K562 (cell line): ENCODE data around the gene ABL1. TPM values are rescaled to one million over a fixed set of nuclear protein-coding genes. Genes with fewer than 3 reads are reported as not detected.

Experiments
- ATAC-seq: fragments of 200-7000 bp; cut with Tn5 transposase; 3 replicates; pipeline ENCODE4 v1.9.1; 2020; ENCODE audit warnings: moderate library complexity
- BruUV-seq: library from RNA; stranded (reverse); fragments of 400-500 nt; replicated peaks from 2 replicates; lab custom pipeline; 2021; lab: Mats Ljungman, UMichigan
- CTCF ChIA-PET: fragments of 300-600 bp; formaldehyde crosslinking; extraction: SDS; loops from one replicate; lab custom pipeline; 2021; ENCODE audit warnings: low intra/inter-chr PET ratio; lab: Yijun Ruan, JAX
- POLR2A ChIA-PET: fragments of 300-600, 350-650 bp; sonication (Branson Sonifier 250); formaldehyde crosslinking; extraction: SDS; loops from one replicate; lab custom pipeline; 2021; ENCODE audit warnings: antibody characterized with exemption, inconsistent platforms; lab: Yijun Ruan, JAX
- DNase-seq, 4 experiments: peaks; one replicate each; pipeline versions ENCODE4 v3.0.0 to v3.0.0-alpha.2; 2011 to 2018; ENCODE audit warnings: low spot score in 3 of 4, mixed read lengths in 3 of 4; ENCODE audit errors: extremely low read depth in 1 of 4
- FAIRE-seq: peaks from 2 replicates; lab custom pipeline; 2011; peaks lifted over from hg19 to GRCh38; lab: Jason Lieb, UNC
- H2AFZ ChIP-seq: 2 replicates; pipeline ENCODE4 v1.6.0; 2011; ENCODE audit warnings: low read depth, low read length, control low read depth, inconsistent platforms
- H3K27ac ChIP-seq: fragments of 200-600 bp; 3 replicates; pipeline ENCODE4 v1.8.0; 2011; ENCODE audit warnings: low read depth, mild to moderate bottlenecking, control low read depth, inconsistent platforms, low read length, moderate library complexity, mixed read lengths; ENCODE audit errors: extremely low read depth
- H3K27me3 ChIP-seq, 2 experiments: fragments of 300-600 bp in 1 of 2; 2 replicates in 1 of 2; 3 replicates in 1 of 2; pipeline versions ENCODE4 v1.6.0 to v1.8.0; 2011; ENCODE audit warnings: inconsistent platforms in 2 of 2, low read length in 2 of 2, mild to moderate bottlenecking in 1 of 2, mixed read lengths in 1 of 2, moderate library complexity in 1 of 2; ENCODE audit not compliant: control insufficient read depth in 2 of 2, insufficient read depth in 2 of 2
- H3K36me3 ChIP-seq: fragments of 300-600 bp; 3 replicates; pipeline ENCODE4 v1.8.0; 2011; ENCODE audit warnings: mild to moderate bottlenecking, low read length, inconsistent platforms; ENCODE audit not compliant: control insufficient read depth, insufficient read depth
- H3K4me1 ChIP-seq, 2 experiments: fragments of 200-600 bp in 1 of 2; replicated peaks in 1 of 2; 2 replicates in 1 of 2; 3 replicates in 1 of 2; pipeline versions ENCODE4 v1.5.1 to v1.8.0; 2011; ENCODE audit warnings: inconsistent platforms in 2 of 2, low read length in 2 of 2, mild to moderate bottlenecking in 1 of 2, mixed read lengths in 1 of 2, moderate library complexity in 1 of 2; ENCODE audit not compliant: control insufficient read depth in 2 of 2, insufficient read depth in 2 of 2
- H3K4me2 ChIP-seq: 2 replicates; pipeline ENCODE4 v1.6.1; 2011; ENCODE audit warnings: low read length, control low read depth, inconsistent platforms, mixed read lengths; ENCODE audit not compliant: insufficient read depth
- H3K4me3 ChIP-seq: fragments of 200-600 bp; sonication (generic), shearing (Covaris generic); 2 replicates; pipeline ENCODE4 v1.5.1; 2016; ENCODE audit warnings: control low read depth, inconsistent platforms
- H3K79me2 ChIP-seq: fragments of 200-600 bp; 3 replicates; pipeline ENCODE4 v1.8.0; 2011; ENCODE audit warnings: low read length, inconsistent platforms; ENCODE audit not compliant: control insufficient read depth, insufficient read depth
- H3K9ac ChIP-seq, 2 experiments: 2 replicates each; pipeline versions ENCODE4 v1.6.0 to v1.6.1; 2011; ENCODE audit warnings: low read depth in 2 of 2, low read length in 2 of 2, control low read depth in 1 of 2, inconsistent platforms in 1 of 2, mild to moderate bottlenecking in 1 of 2, mixed read lengths in 1 of 2; ENCODE audit not compliant: insufficient read depth in 1 of 2
- H3K9me1 ChIP-seq: one replicate; pipeline ENCODE4 v1.6.0; 2011; ENCODE audit warnings: inconsistent platforms, mild to moderate bottlenecking, low read length, moderate library complexity; ENCODE audit not compliant: control insufficient read depth, insufficient read depth
- H3K9me3 ChIP-seq: replicated peaks from 2 replicates; pipeline ENCODE4 v1.5.1; 2011; ENCODE audit warnings: low read depth, low read length, inconsistent platforms; ENCODE audit not compliant: control insufficient read depth, insufficient read depth
- H4K20me1 ChIP-seq: replicated peaks from 2 replicates; pipeline ENCODE4 v1.6.1; 2011; ENCODE audit warnings: low read length, inconsistent platforms, mixed read lengths; ENCODE audit not compliant: control insufficient read depth, insufficient read depth
- CHD2 ChIP-seq: IDR thresholded peaks from 2 replicates; pipeline ENCODE4 v1.6.1; 2011; ENCODE audit warnings: low read depth, low read length
- GTF2F1 ChIP-seq: IDR thresholded peaks from 2 replicates; pipeline ENCODE4 v1.6.1; 2011; ENCODE audit warnings: low read depth, low read length, improper control_type of control experiment
- KLF16 ChIP-seq: IDR thresholded peaks from 2 replicates; pipeline ENCODE4 v1.6.1; 2016; ENCODE audit warnings: antibody characterized with exemption
- POLR2H ChIP-seq: IDR thresholded peaks from 2 replicates; pipeline ENCODE4 v1.6.1; 2016; ENCODE audit warnings: missing genetic modification characterization, low read depth, mild to moderate bottlenecking, control low read depth, missing compliant biosample characterization, moderate library complexity
- PRMT5 ChIP-seq: sonication (generic); formaldehyde crosslinking; IDR thresholded peaks from 2 replicates; pipeline ENCODE4 v1.5.0; 2020; ENCODE audit warnings: missing genetic modification reagents
- SIX5 ChIP-seq, 2 experiments: IDR thresholded peaks; 2 replicates each; pipeline ENCODE4 v1.6.1; 2011; ENCODE audit warnings: low read length in 2 of 2, borderline replicate concordance in 1 of 2, low read depth in 1 of 2, mild to moderate bottlenecking in 1 of 2, moderate library complexity in 1 of 2; ENCODE audit not compliant: insufficient read depth in 1 of 2
- SMC3 ChIP-seq: conservative IDR thresholded peaks from 2 replicates; pipeline ENCODE4 v1.6.1; 2011; ENCODE audit warnings: low read depth, low read length, improper control_type of control experiment; ENCODE audit not compliant: insufficient read depth
- WGBS: fragments of 100-300 bp; shearing (Covaris generic); methylation state at CpG from one replicate; pipeline ENCODE4 v1.1.6; 2016; ENCODE audit warnings: low coverage, mixed read lengths; ENCODE audit not compliant: insufficient coverage; ENCODE audit errors: missing lambda C conversion rate; 5-methylcytosine and 5-hydroxymethylcytosine counted together
- in situ Hi-C: fragments of 300-500 bp; cut with MboI; formaldehyde crosslinking; loops from 4 replicates; pipeline ENCODE4 v1.15.0; 2018; ENCODE audit warnings: inconsistent platforms, mixed read lengths
- intact Hi-C: fragments of 100-400 bp; cut with micrococcal nuclease; formaldehyde crosslinking; loops from 2 replicates; pipeline ENCODE4 v1.14.2; 2022
- polyA plus RNA-seq, 8 experiments: library from polyadenylated mRNA; depleted of rRNA in 4 of 8; stranded (reverse) in 5 of 8; unstranded in 3 of 8; fragments of >200 nt; fragmentation: Nextera tagmentation in 2 of 8; fragmentation: Illumina TruSeq in 1 of 8; extraction: Ambion mirVana in 2 of 8; extraction: Trizol in 1 of 8; gene quantifications; 2 replicates each; pipeline versions ENCODE4 v1.2.1 to v1.2.3, GENCODE V29; 2011 to 2014; ENCODE audit warnings: inconsistent platforms in 1 of 8, missing spikeins in 1 of 8
- total RNA-seq, 7 experiments: library from RNA; depleted of rRNA in 6 of 7; stranded (reverse); fragments of >200 nt in 6 of 7; fragmentation: Illumina TruSeq in 2 of 7; extraction: Trizol in 2 of 7; gene quantifications; 2 replicates each; pipeline versions ENCODE4 v1.2.1 to v1.2.3, GENCODE V29; 2011 to 2021; ENCODE audit warnings: low replicate concordance in 1 of 7

The ABL1 gene
- total and polyA plus RNA-seq, 9 of the 15 experiments (the other 6 are each of a cell fraction or from before 2014, with no cell fraction given): 1.5 to 130 (median 37.8) TPM

- Histone ChIP-seq H3K4me1 (peaks cover 0 to 61% of the 10 kb centered on the region in 2 experiments; a peak in 2 of 5 replicates), H3K4me2 (no peak overlapping the region), H3K9me1 (peaks cover 15% of the 10 kb centered on the region), H4K20me1 (peaks cover 90% of the 10 kb centered on the region), H3K36me3 (no peaks in the 10 kb centered on the region), H3K9me3 (no peaks in the 10 kb centered on the region), H3K27me3 (peaks cover 87 to 94% of the 10 kb centered on the region in 2 experiments), H3K4me3 (no peak overlapping the region), H3K9ac (peak overlapping the region in 1 of 2 experiments; percentile 11; a peak in 1 of 4 replicates), H3K79me2 (no peaks in the 10 kb centered on the region), H3K27ac (no peak overlapping the region)
- ATAC-seq (no peak), DNase-seq (peak in 3 of 4 experiments; percentile 62 to 70 (median 64))
- no TSS peak for BruUV-seq
- CTCF ChIA-PET: interaction anchor here (0.6 kb wide), 1 partner anchor 11 kb away, joined by 4 read pairs; no protein-coding TSS in a partner anchor
- POLR2A ChIA-PET: interaction anchor here (0.5 to 25.7 kb wide), 10 partner anchors 8 to 782 kb away, joined by 3 to 582 read pairs (median 4); partner anchors contain the start of gene QRFP
- intact Hi-C loops: no loop called here
- 5% methylated on average over 25 of the region's 25 CpGs for WGBS
- in situ Hi-C loops: no loop called here
- TF ChIP-seq GTF2F1: 0 out of 2 replicates have a peak, but pooled peaks have one; percentile 14
- no peak for TF ChIP-seq PRMT5 (CRISPR knock-in tag)
- TF ChIP-seq CHD2: peak; percentile 24; the same call in 1 of the 2 replicates
- TF ChIP-seq POLR2H (tag): no peak
- TF ChIP-seq KLF16: no peak
- 0 out of 4 replicates have a peak, but pooled peaks of 1 of the 2 experiments have one; percentile 9 for TF ChIP-seq SIX5 (IDR thresholded peaks at IDR 0.05; ENCODE audit: borderline replicate concordance in 1 of 2, insufficient read depth in 1 of 2, low read depth in 1 of 2, low read length in 2 of 2)
- 0 out of 2 replicates have a peak, but pooled peaks have one; percentile 2 for TF ChIP-seq SMC3
- TF ChIP-seq, all 486 proteins: peak for 4
- no peak for FAIRE-seq
- H2AFZ ChIP-seq: no peak overlapping the region
These were observed 68.4 kb downstream of the ABL1 start for GRCh38 chr9:130903194-130904069.
